Activated CD8-positive, alpha-beta T cell treated with anti-CD3 and anti-CD28 coated beads, Interleukin-2, amount 10 ng/mL, durations not matched to agents 7 days and 5 days (primary cell): ENCODE results near the gene LPAR1. TPM values are rescaled to one million over a fixed set of nuclear protein-coding genes. Genes with fewer than 3 reads are reported as not detected.

ENCODE experiments used
- ATAC-seq: fragments of 150-1000 bp; cut with Tn5 transposase; one replicate; pipeline ENCODE4 v1.10.0; 2021; ENCODE audit warnings: moderate library complexity
- CTCF ChIA-PET: fragments of 350-600 bp; sonication (Branson Sonifier 250); formaldehyde crosslinking; loops from one replicate; lab custom pipeline; 2021; ENCODE audit warnings: antibody characterized with exemption; lab: Charles Lee
- POLR2A ChIA-PET: fragments of 350-600 bp; sonication (Branson Sonifier 250); formaldehyde crosslinking; loops from one replicate; lab custom pipeline; 2021; ENCODE audit warnings: antibody characterized with exemption; lab: Charles Lee
- DNase-seq: peaks from one replicate; pipeline ENCODE4 v3.0.0-alpha.2; 2020
- H3K27ac Mint-ChIP-seq: one replicate; pipeline ENCODE4 v1.8.0; 2021; ENCODE audit warnings: mild to moderate bottlenecking, mixed read lengths
- H3K27me3 Mint-ChIP-seq: one replicate; pipeline ENCODE4 v1.8.0; 2021; ENCODE audit warnings: low read depth, mixed read lengths
- H3K36me3 Mint-ChIP-seq: one replicate; pipeline ENCODE4 v1.8.0; 2021; ENCODE audit warnings: low read depth, mixed read lengths
- H3K4me1 Mint-ChIP-seq: one replicate; pipeline ENCODE4 v1.8.0; 2021; ENCODE audit warnings: low read depth, mixed read lengths
- H3K4me3 Mint-ChIP-seq: one replicate; pipeline ENCODE4 v1.8.0; 2021; ENCODE audit warnings: mild to moderate bottlenecking, mixed read lengths
- H3K9me3 Mint-ChIP-seq: one replicate; pipeline ENCODE4 v1.8.0; 2022; ENCODE audit warnings: mixed read lengths; ENCODE audit not compliant: insufficient read depth
- total RNA-seq, 2 experiments: library from RNA; stranded (reverse); gene quantifications; one replicate each; pipeline ENCODE4 v1.2.3, GENCODE V29; 2021

The LPAR1 gene
- total RNA-seq, 2 experiments from 2014 or later, result not detected

DNA sequence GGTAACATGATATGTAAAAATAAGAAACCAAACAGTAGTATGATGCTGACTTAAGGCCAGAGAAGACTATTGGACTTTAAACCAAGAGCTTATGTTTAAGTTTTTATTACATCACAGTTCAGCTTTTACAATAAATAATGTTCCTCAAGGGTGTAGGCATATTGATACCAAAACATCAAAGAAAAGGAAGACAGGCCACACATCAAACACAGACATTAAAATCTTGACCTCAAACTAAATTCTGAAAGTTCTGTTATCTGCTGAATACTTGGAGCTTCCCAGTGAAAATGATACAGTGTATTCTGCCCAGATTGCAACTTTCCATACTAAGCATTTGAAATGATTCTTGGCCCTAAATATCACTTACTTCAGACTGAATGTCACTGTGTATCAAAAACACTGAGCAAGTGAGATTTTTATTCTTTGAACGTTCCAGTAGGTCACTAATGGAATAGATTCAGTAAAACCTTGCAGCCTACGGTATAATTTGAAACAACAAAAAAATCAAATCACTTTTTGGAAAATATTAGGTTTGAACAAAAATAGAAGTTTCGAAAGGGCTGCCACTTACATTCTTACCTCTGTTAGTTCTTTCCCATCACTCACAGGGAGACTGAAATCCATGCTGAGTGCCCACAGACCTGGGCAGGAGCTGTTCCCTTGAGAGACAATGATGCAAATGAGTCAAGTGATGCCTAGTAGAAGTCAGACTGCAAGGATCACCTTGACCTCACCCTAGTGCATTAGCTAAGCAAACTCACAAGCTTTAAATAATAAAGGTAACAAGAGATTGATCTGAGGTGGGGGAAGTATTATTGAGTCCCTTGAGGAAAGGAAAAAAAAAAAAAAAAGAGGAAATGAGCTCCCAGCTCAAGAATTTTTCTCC, 2.5 kb downstream of the LPAR1 start:
- peaks cover 28% of the 10 kb centered on the region for H3K27me3 Mint-ChIP-seq
- H3K4me3 Mint-ChIP-seq, result no peak overlapping the region
- ATAC-seq (no peak), DNase-seq (no peak)
- peaks cover 6% of the 10 kb centered on the region for H3K36me3 Mint-ChIP-seq
- peaks cover 10% of the 10 kb centered on the region for H3K4me1 Mint-ChIP-seq
- H3K9me3 Mint-ChIP-seq, result no peaks in the 10 kb centered on the region
- ChIA-PET POLR2A (no interaction called here), CTCF (no interaction called here)
- no peak overlapping the region for H3K27ac Mint-ChIP-seq

DNA sequence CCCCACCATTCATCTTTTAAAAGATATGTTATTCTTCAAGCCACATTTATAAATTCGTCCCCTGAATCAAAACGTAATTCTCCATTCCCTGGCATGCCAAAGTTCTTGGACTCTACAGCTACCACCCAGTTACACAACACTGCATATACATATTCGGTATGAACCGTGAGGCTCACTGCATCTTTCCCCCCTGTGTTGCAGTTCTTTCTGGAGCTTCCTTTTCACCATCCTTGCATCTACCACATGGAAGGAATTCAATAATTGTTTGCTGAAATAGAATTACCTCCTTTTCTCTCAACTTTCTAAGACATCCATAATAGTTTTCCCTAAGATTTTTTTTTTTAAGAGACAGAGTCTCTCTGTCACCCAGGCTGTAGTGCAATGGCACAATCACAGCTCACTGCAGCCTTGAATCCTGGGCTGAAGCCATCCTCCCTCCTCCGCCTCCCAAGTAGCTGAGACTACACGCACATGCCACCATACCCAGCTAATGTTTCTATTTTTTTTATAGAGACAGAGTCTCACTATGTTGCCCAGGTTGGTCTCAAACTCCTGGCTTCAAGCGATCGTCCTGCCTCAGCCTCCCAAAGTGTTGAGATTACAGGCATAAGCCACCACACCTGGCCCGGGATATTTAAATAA, 3.3 kb downstream of the LPAR1 start:
- ChIA-PET CTCF (no interaction called here), POLR2A (no interaction called here)
- no peak overlapping the region for H3K27ac Mint-ChIP-seq
- ATAC-seq (no peak), DNase-seq (no peak)
- H3K36me3 Mint-ChIP-seq, result peaks cover 6% of the 10 kb centered on the region
- peaks cover 28% of the 10 kb centered on the region for H3K27me3 Mint-ChIP-seq
- H3K4me1 Mint-ChIP-seq, result peaks cover 10% of the 10 kb centered on the region
- H3K9me3 Mint-ChIP-seq, result no peaks in the 10 kb centered on the region
- no peak overlapping the region for H3K4me3 Mint-ChIP-seq

DNA sequence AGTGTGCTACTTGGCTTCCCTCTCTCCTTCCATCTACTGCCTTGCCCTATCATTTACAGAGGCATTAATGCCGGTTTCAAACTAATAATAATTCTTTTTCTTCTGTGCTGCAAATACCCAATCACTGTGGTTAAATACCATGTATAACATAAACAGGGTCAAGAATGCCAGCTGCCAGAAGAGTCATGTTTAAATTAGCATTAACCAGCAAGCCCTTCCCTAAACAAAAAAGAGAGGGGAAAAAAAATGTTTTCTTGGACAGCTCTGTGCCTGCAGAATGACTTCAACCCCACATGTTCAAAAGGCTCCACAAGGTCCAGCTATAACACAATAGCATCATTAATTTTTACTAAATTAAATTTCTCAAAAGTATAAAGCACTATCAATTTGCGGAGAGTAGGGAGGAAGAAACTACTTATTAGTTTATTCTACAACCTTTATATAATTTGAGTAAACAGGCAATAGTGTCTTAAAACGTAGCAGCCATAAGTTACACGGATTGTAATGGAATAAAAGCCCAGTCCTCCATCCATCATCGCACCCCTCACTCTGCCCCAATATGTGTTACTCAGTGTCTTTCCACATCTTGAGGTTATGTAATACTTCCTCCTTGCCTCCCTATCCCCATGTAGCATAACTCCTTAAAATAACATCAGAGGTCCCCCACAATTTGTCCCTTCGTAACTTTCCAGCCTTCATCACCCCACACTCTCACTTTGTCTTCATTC, 3.9 kb downstream of the LPAR1 start:
- H3K9me3 Mint-ChIP-seq, result no peaks in the 10 kb centered on the region
- peaks cover 12% of the 10 kb centered on the region for H3K4me1 Mint-ChIP-seq
- ATAC-seq, result no peak
- no peak overlapping the region for H3K4me3 Mint-ChIP-seq
- peaks cover 26% of the 10 kb centered on the region for H3K27me3 Mint-ChIP-seq
- ChIA-PET POLR2A (no interaction called here), CTCF (no interaction called here)
- DNase-seq, result no peak
- peaks cover 6% of the 10 kb centered on the region for H3K36me3 Mint-ChIP-seq
- no peak overlapping the region for H3K27ac Mint-ChIP-seq

DNA sequence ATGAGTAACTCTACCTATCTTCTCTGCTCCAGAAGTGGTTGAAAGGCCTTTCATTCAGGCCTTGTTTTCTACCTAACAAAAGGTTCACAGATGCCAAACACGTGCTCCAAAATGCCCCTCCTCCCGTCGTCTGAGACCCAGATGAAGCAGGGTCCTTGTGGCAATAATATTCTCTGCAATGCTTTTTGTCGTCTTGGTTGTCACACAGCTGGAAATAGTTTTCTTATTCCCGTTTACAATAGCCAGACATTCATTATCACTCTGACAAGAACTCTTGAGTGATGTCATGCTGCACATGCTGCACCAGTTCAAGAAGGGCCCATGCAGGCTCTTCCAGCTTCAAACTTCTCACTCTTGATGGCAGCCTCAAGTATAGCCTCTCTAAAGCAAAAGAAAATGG, 7.8 kb downstream of the LPAR1 start:
- ATAC-seq, result no peak
- Mint-ChIP-seq H3K36me3 (no peaks in the 10 kb centered on the region), H3K9me3 (no peaks in the 10 kb centered on the region), H3K4me1 (peaks cover 6% of the 10 kb centered on the region), H3K27me3 (peaks cover 2% of the 10 kb centered on the region), H3K27ac (no peak overlapping the region), H3K4me3 (no peak overlapping the region)
- DNase-seq, result no peak
- POLR2A ChIA-PET, result no interaction called here
- CTCF ChIA-PET, result no interaction called here

DNA sequence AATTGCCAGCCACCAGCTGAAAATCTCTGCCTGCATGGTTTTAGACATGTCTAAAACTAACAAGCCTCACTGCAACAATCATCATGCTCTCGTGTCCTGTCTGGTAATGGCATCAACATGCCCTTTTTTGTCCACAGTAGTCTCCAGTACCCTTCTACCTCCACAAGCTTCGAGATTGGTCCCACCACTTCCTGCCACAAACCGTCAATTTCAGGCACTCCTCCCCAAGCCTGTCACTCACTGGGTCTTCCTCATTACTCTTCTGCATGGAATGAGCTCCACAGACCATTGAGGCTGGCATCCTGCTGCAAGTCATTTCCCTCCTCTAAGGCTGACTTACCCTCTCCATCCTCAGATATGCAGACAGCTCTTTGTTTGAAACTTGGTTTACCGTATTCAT, 9.0 kb downstream of the LPAR1 start:
- ChIA-PET CTCF (no interaction called here), POLR2A (interaction anchor here (0.7 kb wide), 1 partner anchor 24 kb away, joined by 3 read pairs; no protein-coding TSS in a partner anchor)
- DNase-seq (peak; percentile 28), ATAC-seq (no peak)
- Mint-ChIP-seq H3K27ac (no peak overlapping the region), H3K9me3 (no peaks in the 10 kb centered on the region), H3K4me1 (peaks cover 6% of the 10 kb centered on the region), H3K36me3 (no peaks in the 10 kb centered on the region), H3K27me3 (no peaks in the 10 kb centered on the region), H3K4me3 (no peak overlapping the region)

DNA sequence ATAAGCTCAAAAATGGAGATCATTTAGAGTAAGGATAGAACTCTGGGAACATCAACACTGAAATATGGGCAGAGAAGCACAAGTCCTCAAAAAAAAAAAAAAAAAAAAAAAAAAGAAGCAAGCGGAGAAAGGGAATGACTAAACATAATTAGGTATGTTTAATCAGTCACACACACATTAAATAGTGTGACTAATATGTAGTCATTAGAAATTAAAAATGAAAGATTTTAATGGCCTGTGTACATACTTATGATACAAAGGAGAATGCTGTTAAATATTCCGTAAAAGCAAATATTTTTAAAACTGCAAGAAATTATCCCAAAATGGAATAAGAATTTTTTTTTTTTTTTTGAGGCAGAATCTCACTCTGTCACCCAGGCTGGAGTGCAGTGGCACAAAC, 10.5 kb downstream of the LPAR1 start:
- no peaks in the 10 kb centered on the region for H3K27me3 Mint-ChIP-seq
- H3K36me3 Mint-ChIP-seq, result no peaks in the 10 kb centered on the region
- no peak overlapping the region for H3K4me3 Mint-ChIP-seq
- ChIA-PET CTCF (no interaction called here), POLR2A (no interaction called here)
- ATAC-seq (no peak), DNase-seq (no peak)
- no peak overlapping the region for H3K27ac Mint-ChIP-seq
- peaks cover 6% of the 10 kb centered on the region for H3K4me1 Mint-ChIP-seq
- H3K9me3 Mint-ChIP-seq, result no peaks in the 10 kb centered on the region

DNA sequence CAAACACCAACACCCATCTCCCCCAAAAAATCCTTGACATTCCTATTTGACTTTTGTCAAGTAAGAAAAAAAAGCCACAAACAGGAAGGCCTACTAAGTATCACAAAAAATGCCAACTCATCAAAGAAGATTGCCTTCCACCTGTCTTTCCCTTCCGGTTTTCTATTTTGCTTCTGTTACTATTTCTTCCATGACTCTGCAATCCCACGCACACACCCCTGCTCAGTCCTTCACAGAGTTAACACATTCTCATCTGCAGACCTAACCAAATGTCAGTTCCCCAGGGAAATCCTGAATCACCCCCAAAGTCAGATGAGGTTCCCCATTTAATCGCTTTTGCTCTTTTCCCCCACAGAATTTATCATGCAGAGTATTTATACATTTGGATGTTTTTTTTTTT, 15.1 kb downstream of the LPAR1 start:
- ChIA-PET CTCF (no interaction called here), POLR2A (no interaction called here)
- H3K27me3 Mint-ChIP-seq, result no peaks in the 10 kb centered on the region
- ATAC-seq (no peak), DNase-seq (no peak)
- no peak overlapping the region for H3K27ac Mint-ChIP-seq
- no peaks in the 10 kb centered on the region for H3K9me3 Mint-ChIP-seq
- no peak overlapping the region for H3K4me3 Mint-ChIP-seq
- H3K4me1 Mint-ChIP-seq, result no peaks in the 10 kb centered on the region
- H3K36me3 Mint-ChIP-seq, result no peaks in the 10 kb centered on the region

DNA sequence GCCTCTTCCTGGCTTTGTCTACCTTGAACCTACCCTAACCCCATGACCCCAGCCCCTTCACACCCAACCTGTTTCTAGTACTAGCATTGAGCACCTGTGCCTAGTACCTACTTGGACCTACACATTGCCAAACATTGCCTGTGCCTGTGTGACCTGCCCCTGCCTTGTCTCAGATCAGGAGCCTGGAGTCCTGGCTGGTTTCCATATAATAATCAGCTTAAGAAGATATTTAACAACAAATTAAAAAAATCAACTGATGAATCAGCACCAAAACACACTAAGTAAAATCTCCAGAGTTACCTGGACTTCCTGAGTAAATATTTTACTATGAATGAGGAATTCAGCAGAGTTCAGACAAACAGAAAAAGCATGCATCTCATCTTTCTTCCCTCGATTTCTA, 17.7 kb downstream of the LPAR1 start:
- Mint-ChIP-seq H3K36me3 (no peaks in the 10 kb centered on the region), H3K4me1 (no peaks in the 10 kb centered on the region), H3K27me3 (no peaks in the 10 kb centered on the region), H3K27ac (no peak overlapping the region), H3K9me3 (no peaks in the 10 kb centered on the region), H3K4me3 (no peak overlapping the region)
- DNase-seq (no peak), ATAC-seq (no peak)
- ChIA-PET CTCF (no interaction called here), POLR2A (no interaction called here)

DNA sequence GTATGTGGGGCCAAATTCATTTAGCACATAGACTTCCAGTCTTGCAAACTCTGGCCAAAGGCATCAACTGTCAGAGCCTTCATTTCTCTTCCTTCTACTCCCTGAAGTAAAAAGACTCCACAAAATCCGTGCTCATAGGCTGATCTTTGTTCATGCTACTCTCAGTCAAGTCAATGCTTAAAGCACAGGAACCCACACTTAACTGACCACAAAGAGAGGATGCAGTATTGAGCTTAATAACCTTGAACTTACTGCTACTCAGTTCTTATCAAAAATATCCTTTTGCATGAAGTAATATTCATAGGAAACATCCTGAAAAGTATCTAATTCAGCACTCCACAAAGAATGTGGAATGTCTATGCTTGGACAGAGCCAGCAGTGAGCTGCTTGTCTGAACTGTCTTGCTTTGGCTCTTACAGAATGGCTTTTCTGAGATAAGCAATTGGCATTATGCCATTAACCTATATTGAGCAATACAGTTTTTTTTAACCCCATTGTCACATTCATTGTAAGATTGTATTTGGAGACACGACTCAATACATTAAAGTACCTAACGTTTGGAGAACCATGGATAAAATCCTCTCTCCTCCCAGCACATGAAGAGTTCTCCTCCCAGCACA, 21.7 kb downstream of the LPAR1 start:
- DNase-seq, result no peak
- ChIA-PET POLR2A (no interaction called here), CTCF (no interaction called here)
- ATAC-seq, result no peak
- Mint-ChIP-seq H3K27me3 (peaks cover 1% of the 10 kb centered on the region), H3K9me3 (no peaks in the 10 kb centered on the region), H3K4me3 (no peak overlapping the region), H3K36me3 (no peaks in the 10 kb centered on the region), H3K4me1 (no peaks in the 10 kb centered on the region), H3K27ac (no peak overlapping the region)

DNA sequence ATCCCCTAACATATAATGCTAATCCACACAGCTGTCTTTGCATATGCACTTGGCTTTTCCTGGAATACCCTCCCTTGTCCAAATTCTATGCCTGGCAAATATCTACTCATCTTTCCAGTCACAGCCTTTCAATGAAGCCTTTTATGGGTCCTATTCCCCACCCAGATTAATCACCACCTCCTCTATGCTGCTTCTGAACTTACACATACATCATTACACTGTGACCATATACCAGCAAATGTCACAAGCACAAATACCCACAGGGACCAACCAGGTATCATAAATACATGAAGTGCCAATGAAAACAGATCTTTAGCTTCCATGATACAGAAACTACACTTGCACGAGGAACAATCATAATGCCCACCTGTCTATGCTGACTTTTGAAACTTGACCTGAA, 22.3 kb downstream of the LPAR1 start:
- DNase-seq (no peak), ATAC-seq (no peak)
- H3K27ac Mint-ChIP-seq, result no peak overlapping the region
- ChIA-PET POLR2A (no interaction called here), CTCF (no interaction called here)
- no peaks in the 10 kb centered on the region for H3K36me3 Mint-ChIP-seq
- H3K4me3 Mint-ChIP-seq, result no peak overlapping the region
- H3K4me1 Mint-ChIP-seq, result no peaks in the 10 kb centered on the region
- H3K27me3 Mint-ChIP-seq, result peaks cover 1% of the 10 kb centered on the region
- H3K9me3 Mint-ChIP-seq, result no peaks in the 10 kb centered on the region

DNA sequence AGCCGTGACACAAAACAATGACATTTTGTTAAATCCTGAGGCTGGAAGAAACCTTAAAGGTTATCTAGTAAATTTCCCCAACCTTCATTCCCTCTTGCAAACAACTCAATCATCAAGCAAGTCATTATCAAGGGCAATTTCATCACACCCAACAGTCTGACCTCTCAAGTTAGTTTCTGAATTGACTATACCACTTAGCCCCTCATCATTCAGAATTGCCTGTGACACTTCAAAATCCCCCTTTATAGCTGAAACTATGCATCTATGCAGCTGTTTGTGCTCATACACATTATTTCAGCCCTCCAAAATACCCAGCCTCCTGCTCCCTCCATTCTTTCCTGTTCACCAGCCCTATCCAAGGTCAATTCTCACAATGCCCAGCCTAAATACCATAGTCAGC, 24.6 kb downstream of the LPAR1 start:
- no peak for ATAC-seq
- H3K27me3 Mint-ChIP-seq, result peaks cover 1% of the 10 kb centered on the region
- no peaks in the 10 kb centered on the region for H3K9me3 Mint-ChIP-seq
- H3K4me1 Mint-ChIP-seq, result no peaks in the 10 kb centered on the region
- H3K36me3 Mint-ChIP-seq, result no peaks in the 10 kb centered on the region
- POLR2A ChIA-PET, result no interaction called here
- no peak overlapping the region for H3K27ac Mint-ChIP-seq
- CTCF ChIA-PET, result no interaction called here
- DNase-seq, result no peak
- H3K4me3 Mint-ChIP-seq, result no peak overlapping the region

DNA sequence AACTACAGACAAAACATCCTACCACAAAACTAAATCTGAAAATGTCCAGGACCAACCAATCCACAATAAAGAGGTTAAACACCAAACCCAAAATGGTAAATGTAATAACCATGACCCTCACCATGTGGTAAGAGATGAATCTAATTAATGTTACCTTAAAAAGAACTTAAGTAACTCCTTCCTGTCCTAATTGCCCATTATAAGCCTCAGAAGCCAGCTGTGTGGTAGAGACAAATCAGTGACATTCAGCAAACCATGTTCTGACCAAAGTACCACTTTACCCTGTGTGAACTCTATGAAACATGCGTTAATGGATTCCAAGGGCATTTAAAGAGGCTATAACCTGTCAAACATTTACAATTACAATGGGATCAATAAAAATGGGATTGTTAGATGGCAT, 25.0 kb downstream of the LPAR1 start:
- ChIA-PET POLR2A (no interaction called here), CTCF (no interaction called here)
- Mint-ChIP-seq H3K27ac (no peak overlapping the region), H3K4me1 (no peaks in the 10 kb centered on the region), H3K9me3 (no peaks in the 10 kb centered on the region), H3K4me3 (no peak overlapping the region), H3K27me3 (peaks cover 1% of the 10 kb centered on the region), H3K36me3 (no peaks in the 10 kb centered on the region)
- DNase-seq (no peak), ATAC-seq (no peak)
